ENCODE measurements around the gene TSTD2.

The TSTD2 gene

DNA sequence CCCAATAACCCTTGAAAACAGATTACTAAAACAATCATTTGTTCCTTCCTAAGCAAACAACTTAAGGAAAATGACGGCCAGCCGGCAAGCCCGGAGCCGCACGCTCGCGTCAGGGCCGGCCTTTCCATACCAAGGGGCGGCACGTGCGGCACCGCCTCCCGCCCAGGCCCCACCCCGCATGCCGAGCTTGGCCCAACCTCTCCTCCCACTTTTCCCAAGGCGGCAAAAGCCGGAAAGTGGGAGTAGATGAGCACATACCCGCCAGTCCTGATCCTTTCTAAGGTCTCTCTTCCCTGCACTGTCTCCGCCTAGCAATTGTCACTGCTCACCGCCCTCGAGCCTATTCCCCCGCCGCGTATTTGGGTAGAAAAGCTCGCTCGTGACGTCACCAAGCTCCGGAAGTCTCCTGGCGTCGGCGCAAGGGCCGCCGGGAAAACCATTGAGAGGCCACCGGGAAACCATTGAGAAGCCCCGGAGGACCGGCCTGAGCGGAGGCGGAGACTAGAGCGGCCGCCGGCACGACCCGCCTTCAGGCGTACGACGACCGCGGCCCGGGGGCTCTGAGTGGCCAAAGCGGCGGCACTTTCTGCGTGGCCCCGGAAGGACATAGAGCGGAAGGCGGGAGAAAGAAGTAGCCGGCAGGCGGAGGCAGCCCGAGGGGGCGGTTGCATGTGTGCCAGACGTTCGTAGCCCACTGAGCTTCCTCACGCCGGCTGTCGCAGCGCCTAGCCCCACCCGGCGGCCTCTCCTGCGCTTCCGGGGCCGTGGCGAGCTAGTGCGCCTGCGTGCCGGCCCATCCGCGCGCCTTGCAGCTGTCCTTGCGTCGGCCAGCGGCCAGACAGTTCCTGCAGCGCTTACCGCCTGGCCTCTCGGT lies at the start of gene TSTD2, which contains the start of gene NCBP1:
Gene TSTD2, minus strand, starts transcription at position 384 of the 874 bp plus-strand sequence. CDS start 5,806 bp downstream, outside the sequence.
Gene NCBP1, plus strand, starts transcription at position 837 of the 874 bp plus-strand sequence. CDS start 61 bp downstream, outside the sequence.
- DNase-seq (ENCODE audit: low spot score) = peak; percentile 98

- DNase-seq (ENCODE audit: low spot score) = no peak
These were observed 49.1 kb upstream of the TSTD2 start for GRCh38 chr9:97682242-97682641.

DNA sequence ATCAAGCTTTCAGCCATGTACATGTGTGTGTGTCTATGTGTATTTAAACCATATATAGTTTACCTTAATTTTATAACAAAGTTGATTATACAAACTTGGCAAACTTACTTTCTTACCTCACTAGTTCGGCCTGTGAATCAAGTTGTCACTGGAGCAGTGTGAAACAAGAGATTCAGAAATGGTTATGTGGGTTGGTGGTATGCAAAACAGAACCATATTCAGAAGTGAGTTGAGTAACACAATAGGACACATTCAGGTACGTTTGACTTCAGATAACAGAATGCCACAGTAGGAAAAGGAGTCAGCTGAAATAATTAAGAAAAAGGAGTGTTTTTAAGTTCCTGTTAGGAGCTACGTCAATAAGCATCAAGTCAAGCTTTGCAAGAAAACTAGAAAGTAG lies 42.5 kb upstream of the TSTD2 start:
- no peak for DNase-seq (ENCODE audit: low spot score)

- DNase-seq (ENCODE audit: low spot score) = no peak
These were observed 40.8 kb upstream of the TSTD2 start for GRCh38 chr9:97673922-97674321.

DNA sequence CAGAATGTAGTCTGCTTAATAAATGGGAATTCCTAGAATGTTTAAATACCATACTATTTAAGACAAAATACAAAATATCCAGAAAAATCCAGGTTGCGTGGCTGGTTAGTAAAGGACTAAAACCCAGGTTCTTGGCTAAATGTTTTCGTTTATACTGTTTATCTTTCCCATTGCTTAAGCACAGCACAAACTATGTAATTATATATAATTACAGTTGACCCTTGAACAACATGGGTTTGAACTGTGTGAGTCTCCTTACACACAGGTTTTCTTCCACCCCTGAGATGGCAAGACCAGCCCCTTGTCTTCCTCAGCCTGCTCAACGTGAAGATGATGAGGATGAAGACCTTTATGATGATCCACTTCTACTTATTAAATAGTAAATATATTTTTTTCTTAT lies 39.2 kb upstream of the TSTD2 start:
- DNase-seq (ENCODE audit: low spot score) = no peak

GRCh38 chr9:97670586-97670985 lies 37.4 kb upstream of the TSTD2 start:
- DNase-seq (ENCODE audit: low spot score) = no peak

DNA sequence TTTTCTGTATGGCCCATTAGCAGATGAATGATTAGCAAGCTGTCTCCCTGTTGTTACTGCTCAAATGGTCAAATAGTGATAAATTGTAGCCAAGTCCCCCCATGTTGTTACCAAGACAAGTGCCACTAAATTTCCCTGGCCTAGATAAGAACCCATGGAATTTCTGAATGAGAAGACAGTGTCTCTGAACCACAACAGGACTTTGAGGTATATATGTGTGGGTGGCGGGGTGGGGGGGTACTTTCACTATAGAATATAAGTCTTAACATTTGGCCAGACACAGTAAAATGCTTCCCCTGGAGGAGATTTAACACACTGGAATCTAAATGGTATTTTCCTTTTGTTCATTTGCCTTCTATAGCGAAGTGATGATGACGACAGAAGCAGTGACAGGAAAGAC lies 35.3 kb upstream of the TSTD2 start:
- no peak for DNase-seq (ENCODE audit: low spot score)

GRCh38 chr9:97666907-97667686 lies 33.9 kb upstream of the TSTD2 start:
- peak; percentile 11 for DNase-seq (ENCODE audit: low spot score)

DNA sequence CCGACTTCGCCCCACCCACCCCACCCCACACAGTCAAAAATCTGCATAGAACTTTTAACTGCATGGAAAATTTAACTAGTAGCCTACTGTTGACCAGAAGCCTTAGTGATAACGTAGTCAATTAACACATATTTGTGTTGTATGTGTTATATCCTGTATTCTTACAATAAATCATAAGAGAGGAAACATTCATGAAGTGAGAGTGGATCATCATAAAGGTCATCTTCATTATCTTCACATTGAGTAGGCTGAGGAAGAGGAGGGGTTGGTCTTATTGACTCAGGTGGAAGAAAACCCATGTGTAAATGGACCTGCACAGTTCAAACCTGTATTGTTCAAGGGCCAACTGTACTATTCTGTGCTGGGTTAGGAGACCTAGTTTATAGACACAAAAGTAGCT lies 32.6 kb upstream of the TSTD2 start:
- no peak for DNase-seq (ENCODE audit: low spot score)

DNA sequence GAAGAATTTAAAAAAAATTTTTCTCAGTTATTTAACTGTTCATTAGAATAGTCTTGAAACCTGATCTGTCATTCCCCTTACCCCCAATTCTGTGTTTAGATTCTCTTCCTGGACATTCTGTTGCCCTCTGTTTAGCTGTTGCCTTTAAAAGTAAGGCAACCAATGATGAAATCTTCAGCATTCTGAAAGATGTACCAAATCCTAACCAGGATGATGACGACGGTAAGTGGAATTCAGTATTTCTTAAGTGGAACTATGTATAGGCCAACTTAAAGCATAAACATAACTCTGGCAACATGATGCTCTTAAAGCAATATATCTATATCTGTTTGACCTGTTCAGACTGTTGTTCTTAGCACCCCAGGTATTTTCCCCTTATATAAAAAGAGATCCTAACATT lies 27.7 kb upstream of the TSTD2 start:
- DNase-seq (ENCODE audit: low spot score) = no peak

- no peak for DNase-seq (ENCODE audit: low spot score)
These were observed 27.2 kb upstream of the TSTD2 start for GRCh38 chr9:97660340-97660739.

GRCh38 chr9:97659771-97660170 lies 26.6 kb upstream of the TSTD2 start:
- DNase-seq (ENCODE audit: low spot score) = no peak

DNA sequence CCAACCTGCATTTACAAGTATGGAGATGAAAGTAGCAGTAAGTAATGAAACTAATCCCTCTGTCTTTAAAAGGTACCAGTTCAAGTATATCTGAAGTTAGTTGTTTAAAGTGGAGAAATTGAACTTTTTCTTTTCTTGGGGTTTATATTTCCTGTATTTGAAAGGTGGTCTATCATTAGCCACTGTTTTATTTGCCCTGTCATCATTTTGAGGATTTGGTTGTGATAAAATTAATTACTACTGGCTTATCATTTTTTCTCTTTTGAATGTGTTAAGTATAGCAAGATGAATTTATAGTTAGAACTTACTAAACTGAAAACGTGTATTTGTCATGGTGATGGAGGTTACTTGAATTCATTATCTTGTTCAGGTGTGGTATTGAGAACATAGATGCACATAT lies 25.5 kb upstream of the TSTD2 start:
- no peak for DNase-seq (ENCODE audit: low spot score)

GRCh38 chr9:97651646-97652045 lies 18.5 kb upstream of the TSTD2 start:
- no peak for DNase-seq (ENCODE audit: low spot score)

- DNase-seq (ENCODE audit: low spot score) = no peak
These were observed 14.8 kb upstream of the TSTD2 start for GRCh38 chr9:97647996-97648395.

DNA sequence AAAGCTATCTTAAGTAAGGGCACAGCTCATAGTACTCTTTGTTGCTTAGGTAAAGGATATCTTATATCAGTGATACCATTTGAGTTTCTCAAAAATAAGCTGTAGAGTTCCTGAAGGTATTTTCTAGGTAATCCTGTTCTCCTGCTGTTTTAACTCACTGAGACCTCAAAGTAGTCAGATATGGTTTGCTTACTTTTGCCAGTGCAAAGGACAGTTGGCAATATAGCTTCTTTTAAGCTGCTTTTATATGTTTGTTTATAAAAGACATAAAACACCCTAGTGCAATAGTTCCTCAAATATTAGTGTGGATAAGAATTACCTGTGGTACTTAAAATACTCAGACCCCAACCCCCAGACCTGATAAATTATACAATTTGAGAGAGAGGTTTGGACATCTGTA lies 12.6 kb upstream of the TSTD2 start:
- no peak for DNase-seq (ENCODE audit: low spot score)

DNA sequence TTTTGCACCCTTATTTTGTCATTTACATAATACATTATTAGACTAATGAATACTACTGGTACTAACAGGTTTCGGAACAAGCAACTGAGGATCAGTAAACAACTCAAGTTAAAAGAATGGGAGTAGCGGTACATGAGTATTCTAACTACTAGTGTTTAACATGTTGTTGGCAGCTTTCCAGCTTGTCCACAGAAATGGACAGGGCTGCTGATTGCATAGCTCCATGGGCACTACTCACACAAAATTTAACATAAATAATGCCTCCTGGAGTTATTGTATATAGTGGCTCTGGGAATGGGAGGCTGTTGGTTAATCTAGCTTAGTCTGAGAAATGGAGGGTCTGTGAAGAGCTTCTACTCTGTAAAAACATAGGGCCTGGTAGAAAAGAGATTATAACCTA lies 7.2 kb upstream of the TSTD2 start:
- no peak for DNase-seq (ENCODE audit: low spot score)

- no peak for DNase-seq (ENCODE audit: low spot score)
These were observed 5.5 kb upstream of the TSTD2 start for GRCh38 chr9:97638666-97639065.

GRCh38 chr9:97636903-97637302 lies 3.7 kb upstream of the TSTD2 start:
- DNase-seq (ENCODE audit: low spot score) = no peak

DNA sequence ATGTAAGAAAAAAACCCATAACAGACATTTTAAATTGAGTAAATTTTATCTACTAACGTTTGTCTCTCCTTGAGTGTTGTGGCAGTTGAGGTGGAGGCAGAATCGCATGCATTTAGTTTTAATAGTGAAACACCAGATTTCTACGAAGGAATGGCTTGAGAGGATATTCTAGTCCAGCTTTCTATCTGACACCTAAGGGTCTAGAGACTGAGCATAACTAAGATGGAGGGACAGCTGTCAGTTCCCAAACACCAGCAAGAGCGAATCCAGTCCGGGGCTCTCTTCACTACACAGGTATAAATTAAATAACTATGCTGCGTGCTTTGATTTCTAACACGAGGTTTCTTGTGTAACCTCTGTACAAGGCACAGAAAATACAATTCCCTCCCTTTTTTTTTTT lies 1.9 kb upstream of the TSTD2 start:
- no peak for DNase-seq (ENCODE audit: low spot score)

DNA sequence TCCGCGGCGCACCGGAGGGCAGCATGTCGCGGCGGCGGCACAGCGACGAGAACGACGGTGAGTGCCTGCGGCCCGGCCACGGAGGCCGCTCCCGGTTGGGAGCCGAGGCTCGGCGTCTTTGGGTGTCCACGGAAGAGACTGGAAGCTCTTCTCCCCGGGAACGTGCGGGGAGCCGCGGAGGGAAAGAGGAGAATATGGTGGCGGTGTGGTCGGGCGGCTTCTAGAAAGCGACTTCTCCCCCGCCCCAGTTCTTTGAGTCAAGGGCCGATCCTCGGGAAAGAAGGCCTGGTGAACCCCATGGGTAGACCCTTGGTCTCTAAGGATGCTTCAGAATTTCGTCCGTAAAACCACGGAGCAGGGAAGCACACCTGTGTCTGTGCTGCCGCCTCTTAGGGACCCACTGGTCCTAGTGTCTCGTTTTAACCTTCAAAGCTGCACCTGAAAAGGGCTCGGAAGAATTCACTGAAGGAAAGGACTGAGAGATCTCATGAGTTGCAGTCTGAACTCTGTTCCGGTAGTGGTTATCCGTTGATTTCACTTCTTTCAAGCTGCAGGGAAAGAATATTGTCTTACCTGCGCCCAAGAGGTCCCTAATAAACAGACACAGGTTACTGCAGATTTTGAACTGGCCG lies 807 bp upstream of the TSTD2 start:
- no peak for DNase-seq (ENCODE audit: low spot score)

DNA sequence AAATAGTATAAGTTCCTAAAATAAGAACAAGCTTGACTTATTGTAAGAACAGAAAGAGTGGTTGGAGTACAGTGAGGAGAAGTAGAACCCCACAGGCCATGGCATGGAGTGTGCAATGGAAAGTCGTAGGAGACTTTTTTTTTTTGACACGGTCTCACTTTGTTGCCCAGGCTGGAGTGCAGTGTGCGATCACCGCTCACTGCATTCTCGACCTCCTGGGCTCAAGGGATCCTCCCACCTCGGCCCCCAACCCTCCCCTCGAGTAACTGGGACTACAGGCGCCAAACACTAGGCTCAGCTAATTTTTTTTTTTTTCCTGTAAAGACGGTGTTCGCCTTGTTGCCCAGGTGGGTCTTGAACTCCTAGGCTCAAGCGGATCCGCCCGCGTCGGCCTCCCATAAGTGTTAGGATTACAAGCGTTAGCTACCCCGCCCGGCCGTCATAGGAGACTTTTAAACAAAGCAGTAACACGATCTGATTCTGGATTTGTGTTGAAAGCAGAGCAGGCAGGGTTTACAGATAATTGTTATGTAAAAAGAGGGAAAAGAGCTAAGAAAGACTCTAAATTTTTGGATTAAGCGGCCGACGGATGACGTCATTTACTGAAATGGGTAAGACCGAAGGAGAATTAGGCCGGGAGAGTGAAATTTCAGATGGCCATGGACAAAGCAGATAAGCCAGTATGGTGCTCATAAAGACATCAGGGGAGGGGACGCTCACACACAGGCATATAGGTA lies 752 bp downstream of the TSTD2 start:
- no peak for DNase-seq (ENCODE audit: low spot score)
